SHP77 (cell line): ENCODE results near the gene LRRC4B.
A peak's percentile ranks its signal among the peaks of the same experiment; 100 is the strongest.

ENCODE experiments used
- DNase-seq, 2 experiments: peaks; one replicate each; lab custom pipeline; 2025; lab: John Stamatoyannopoulos, UW

The LRRC4B gene

DNA sequence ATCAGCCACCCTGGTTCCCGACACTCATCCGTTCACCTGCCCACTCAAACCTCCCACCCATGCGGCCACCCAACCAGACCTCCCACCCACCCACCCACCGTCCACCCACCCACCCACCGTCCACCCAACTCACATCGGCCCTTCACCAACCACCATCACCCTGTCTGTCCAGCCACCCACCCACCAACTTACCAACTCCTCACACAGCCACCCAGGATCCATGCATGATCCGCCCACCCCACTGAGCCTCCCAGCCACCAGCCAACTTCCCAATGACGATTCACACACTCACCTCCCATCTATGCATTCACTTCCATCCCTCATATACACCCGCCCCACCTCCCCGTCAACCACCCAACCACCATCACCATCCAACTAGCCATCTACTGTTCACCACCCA lies 61.5 kb downstream of the LRRC4B start:
- DNase-seq: no peak

DNA sequence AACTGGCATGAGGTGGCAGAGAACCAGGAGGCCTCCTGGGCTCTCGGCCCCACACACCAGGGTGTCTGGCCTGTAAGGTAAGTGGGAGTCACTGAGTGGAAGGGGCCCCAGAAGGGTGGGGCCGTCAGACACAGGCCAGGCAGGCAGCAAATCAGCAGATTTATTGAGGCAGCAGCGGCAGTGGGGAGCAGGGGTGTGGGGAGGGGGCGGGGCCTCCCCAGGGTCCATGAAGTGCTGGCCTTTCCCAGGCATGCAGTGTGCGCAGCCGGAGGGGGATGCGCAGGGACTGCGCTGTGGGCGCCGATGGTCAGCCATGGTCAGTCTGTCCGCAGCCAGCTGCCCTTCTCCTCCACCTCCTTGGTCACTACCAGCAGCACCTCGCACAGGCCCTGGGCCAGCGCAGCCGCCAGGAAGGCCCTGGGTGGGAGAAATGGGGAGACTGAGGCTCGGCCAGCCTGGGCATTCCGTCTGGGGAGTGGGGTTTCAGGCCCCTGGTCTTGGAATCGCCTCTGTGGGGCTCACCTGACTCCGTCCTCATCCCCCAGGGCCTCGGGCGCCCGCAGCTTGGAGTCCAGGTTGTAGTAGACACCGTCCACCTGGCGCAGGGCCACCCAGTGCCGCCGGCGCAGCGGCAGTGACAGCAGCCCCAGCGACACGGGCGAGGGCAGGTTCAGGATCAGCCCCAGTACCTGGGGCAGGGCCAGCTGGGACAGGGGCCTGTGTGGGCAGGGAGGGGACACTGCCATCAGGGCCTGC lies 62.2 kb downstream of the LRRC4B start:
- DNase-seq: no peak

DNA sequence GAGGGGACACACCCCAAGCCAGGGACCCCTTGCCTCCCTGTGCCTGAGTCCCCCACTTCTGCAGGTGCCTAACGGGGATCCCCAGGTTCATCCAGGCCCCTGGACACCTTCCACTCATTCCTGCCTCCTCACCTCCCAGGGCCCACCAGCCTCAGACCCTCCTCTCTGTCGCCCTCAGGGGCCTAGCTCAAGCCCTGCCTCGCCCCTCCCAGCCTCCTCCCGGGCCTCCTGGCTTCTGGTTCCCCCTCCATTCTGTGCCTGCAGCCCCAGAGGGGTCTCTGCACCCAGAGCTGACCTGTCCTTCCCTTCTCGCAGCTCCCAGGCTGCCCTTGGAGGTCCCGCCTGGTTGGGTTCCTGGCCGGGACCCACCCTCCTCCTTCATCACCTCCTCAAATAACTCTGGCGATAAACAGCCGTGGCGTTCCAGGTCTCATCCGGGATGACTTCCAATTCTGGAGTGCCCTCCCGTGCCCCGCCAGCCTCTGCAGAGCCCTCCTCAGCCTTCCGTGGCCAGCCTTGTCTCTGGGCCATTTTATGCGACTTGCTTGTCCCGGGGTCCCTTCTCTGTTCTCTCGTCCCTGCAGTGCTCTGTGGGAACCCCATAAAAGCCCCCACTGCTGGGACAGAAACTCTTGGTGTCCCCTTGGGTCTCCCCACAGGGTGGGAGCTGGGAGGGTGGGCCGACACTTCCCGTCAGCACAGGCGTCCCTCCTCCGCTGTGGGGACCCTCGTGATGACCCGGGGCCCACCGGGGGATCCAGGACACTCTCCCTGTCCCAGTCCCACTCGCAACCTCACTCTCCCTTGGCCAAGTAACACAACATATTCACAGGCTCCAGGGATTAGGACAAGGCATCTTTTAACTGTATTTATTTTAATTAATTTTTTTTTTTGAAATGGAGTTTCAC lies 66.4 kb downstream of the LRRC4B start:
- DNase-seq: no peak

DNA sequence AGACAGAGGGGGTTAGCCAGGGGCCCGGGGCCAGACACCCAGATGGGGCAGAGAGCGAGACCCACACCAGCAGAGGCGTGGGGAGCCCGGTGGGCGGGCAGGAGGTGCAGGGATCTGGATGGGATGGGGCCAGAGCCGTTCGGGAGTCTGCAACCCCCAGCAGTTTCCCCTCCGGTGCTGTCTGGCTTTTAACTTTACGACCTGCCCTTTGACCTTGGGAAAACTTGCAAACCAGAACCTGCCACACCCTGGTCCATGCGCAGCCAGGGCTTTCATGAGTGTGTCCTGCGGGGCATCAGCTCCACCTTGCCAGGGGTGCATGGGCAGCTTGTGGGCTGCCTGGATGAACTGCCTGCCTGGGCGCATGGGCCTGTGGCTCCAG lies 67.1 kb downstream of the LRRC4B start:
- DNase-seq: no peak

DNA sequence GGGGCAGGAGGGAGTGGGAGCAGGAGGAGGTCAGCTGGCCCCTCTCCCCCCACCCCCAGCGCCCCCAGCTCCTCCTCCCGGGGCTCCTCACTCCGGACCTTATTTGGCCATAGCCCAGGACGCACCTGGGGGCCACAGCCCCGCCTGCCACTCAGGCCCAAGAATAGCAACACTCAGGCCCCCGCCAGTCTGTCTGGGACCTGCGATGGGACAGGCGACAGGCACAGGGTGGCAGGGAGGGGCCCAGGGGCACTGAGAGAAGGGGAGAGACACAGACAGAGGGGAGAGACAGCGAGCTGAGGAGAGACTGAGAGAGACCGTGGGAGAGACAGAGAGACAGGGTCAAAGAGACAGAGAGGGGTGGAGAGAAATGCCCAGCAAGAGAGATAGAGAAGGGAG lies 67.5 kb downstream of the LRRC4B start:
- DNase-seq: no peak

DNA sequence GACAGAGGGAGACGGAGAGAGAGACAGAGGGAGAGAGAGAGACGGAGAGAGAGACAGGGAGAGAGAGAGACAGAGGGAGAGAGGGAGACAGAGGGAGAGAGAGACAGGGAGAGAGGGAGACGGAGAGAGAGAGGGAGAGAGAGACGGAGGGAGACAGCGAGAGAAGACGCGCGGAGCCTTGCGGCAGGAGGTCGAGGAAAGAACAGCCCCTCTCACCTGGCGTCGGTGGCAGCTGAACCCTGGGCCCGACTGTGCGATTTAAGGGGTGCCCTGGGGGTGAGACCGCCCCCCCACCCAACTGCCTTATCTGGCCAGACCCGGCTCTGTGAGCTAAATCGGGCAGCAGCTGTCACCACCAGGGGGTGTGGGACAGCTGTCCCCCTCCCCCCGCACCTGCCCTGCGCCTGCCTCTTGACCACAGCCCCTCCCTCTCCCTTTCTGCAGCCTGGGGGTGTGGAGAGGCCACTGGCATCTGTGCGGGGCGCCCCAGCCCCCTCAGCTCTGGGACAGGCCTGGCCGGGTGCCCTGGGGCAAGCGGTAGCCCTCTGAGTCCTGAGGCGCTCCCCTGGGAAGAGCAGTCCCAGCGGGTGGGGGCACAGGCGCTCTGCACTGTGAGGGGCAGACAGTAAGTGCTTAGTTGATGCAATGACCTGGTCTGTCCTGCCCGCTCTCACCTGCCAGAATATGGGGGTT lies 68.0 kb downstream of the LRRC4B start:
- DNase-seq: peak; percentile 27 to 58

DNA sequence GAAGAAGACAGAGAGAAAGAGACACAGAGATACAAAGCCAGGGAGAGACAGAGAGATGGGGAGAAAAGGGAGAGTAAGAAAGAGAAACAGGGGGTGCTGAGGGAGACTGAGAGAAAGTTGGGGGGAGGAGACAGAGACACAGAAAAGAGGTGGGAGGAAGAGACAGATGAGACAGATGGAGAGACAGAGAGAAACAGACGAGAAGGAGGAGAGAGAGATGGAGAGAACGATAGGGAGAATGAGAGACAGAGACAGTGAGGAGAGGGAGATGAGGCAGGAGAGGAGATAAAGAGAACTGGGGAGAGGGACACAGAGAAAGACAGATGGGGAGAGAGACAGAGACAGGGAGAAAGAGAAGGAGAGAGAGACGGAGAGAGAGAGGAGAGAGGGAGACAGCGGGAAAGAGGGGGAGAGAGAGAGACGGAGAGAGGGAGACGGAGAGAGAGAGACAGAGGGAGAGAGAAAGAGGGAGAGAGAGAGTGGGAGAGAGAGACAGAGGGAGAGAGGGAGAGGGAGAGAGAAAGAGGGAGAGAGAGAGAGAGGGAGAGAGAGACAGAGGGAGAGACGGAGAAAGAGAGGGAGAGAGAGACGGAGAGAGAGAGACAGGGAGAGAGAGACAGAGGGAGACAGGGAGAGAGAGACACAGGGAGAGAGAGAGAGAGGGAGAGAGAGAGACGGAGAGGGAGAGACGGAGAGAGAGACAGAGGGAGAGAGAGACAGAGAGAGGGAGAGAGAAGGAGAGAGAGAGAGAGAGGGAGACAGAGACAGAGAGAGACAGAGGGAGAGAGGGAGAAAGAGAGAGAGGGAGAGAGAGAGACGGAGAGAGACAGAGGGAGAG lies 69.8 kb downstream of the LRRC4B start:
- DNase-seq: no peak

DNA sequence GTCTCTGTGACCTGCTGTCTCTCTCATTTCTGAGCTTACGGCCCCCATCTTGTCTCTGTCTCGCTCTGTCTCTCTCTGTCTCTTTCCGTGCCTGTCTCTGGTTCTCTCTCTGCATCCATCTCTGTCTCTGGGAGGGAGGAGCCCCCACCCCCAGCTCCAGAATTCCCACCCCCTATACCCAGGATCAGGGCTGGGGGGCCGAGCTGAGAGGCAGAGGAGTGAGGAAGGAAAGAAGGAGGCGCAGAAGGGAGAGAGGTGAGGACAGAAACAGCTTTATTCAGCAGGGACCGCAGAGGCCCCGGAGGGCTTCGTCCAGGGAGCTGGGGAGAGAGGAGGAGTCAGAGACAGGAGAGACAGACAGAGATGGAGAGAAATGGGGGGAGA lies 71.2 kb downstream of the LRRC4B start:
- DNase-seq: no peak

DNA sequence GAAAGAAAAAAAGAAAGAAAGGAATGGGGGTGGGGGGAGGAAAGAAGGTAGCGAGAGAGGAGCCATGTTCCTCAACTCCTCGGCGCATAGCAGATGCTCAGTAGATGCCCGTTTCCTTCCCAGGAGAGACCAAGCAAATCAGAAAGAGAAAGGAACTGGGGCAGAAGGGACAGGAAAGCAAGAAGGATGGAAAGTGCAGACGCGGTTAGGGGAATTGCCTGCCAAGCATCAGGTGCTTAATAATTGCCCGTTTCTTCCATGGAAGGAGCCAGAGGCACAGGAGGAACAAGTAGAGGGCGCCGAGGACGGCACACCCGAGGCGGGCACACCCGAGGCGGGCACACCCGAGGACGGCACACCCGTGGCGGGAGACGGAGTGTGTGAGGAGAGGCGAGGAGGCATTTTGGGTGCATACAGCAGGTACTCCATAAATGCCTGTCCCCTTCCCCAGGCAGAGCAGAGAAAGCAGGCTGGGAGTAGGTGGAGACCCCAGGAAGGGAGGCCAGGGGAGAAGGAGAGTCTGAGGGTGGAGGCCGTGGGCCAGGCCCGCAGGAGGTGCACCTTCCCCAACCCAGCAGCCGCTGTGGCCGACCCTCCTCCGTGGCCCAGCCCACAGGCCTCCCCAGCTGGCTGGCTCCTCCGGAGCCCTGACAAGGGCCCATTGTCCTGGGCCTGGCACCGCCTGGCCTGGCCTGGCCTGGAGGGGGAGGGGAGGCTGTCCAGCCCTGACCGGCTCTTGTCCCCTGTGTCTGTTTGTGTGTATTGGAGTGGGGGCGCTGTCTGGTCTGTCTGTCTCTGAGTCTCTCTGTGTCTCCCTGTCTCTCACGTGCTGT lies 71.8 kb downstream of the LRRC4B start:
- DNase-seq: no peak

DNA sequence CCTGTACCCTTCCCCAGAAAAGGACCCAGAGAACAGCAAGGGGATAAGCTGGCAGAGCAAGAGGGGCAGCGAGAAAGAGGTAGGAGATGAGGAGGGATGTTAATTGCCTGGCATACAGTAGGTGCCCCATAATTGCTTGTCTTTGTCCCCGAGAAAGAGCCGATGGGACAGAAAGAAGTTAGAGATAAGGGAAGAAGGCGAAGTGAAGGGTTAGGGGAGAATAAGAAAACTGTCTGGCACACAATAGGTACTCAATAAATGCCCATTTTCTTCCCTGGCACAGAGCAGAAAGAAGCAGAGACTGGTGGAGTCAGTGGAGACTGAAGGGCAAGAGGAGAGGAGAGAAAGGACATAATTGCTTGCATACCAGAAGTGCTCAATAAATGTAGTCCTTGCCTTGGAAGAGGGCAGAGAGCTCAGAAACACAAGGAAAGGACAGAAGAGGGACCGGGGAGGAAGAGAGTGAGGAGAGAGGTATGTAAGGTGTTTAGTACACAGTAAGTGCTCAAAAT lies 73.2 kb downstream of the LRRC4B start:
- no peak for DNase-seq

DNA sequence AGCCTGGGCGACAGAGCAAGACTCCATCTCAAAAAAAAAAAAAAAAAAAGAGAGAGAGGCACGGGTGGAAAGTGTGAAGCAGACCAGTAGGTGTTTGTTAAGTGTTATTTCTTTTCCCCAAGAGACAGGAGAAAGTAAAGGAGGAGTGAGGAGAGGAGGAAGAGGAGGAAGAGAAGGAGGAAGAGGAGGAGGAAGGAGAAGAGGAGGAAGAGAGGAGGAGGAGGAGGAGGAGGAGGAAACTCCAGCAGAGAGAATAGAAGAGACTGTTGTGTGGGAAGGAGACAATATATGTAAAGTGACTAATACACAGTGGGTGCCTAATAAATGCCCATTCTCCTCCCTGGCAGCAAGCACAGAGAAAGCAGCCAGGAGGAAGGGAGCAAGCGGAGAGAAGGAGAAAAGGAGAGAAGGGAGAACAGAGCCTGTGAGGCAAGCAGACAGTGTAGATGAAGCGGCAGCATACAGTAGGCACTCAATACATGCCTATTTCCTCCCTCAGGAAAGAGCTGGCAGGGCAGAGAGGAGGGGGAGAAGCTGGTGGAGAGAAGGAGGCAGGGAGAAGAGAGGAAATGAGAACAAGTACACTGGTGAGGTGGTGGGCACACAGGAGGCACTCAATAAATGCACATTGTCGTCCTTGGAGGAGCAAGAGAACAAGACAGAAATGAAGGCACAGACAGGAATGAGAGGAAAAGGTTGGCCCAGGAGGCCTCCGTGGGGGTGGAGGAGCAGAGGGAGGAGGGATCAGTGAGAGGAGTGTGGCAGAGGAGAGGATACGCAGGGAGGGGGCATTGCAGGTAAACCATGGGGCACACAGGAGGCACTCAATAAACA lies 73.8 kb downstream of the LRRC4B start:
- DNase-seq: no peak

DNA sequence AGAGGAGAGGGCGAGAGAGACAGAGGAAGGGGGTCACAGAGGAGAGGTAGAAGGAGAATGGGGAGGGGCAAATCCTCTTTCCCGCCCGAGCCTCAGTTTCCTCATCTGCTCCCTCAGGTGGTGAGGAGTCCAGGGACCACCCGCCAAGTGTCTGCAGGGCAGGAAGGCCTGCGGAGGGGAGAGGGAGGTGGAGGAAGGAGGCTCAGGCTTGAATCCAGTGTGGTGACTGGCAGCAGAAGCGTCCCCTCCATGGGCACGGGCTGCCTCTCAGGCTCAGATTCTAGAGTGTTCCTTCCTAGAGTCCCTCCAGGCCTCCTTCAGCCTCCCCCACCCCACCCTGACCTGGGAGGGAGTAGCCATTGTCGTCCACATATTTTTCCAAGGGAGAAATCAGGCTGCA lies 75.1 kb downstream of the LRRC4B start:
- no peak for DNase-seq

DNA sequence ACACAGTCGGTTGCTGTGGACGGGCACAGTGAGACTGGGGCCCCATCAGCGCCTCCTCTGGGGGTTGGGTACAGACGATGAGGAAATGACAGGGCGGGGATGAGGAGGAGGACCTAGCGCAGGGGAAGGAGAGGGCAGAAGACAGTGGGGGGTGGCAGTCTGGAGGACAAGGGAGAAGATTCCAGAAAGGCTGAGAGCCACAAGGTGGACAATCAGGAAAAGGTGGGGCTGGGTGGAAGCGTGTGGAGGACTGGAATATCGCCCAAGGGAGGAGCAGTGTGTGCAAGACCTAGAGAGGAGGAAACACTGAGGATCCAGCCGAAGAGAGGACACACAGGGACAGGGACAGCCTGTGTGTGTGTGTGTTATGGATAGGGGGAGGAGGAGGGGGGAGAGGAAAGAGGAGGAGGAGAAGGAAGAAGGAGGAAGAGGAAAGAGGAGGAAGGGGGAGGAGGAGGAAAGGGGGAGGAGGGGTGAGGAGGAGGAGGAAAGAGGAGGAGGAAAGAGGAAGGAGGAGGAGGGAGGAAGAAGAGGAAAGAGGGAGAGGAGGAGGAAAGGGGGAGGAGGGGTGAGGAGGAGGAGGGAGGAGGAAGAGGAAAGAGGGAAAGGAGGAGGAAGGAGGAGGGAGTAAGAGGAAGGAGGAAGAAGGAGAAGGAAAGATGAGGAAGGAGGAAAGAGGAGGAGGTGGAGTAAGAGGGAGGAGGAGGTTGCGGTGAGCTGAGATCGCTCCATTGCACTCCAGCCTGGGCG lies 75.8 kb downstream of the LRRC4B start:
- DNase-seq: no peak

DNA sequence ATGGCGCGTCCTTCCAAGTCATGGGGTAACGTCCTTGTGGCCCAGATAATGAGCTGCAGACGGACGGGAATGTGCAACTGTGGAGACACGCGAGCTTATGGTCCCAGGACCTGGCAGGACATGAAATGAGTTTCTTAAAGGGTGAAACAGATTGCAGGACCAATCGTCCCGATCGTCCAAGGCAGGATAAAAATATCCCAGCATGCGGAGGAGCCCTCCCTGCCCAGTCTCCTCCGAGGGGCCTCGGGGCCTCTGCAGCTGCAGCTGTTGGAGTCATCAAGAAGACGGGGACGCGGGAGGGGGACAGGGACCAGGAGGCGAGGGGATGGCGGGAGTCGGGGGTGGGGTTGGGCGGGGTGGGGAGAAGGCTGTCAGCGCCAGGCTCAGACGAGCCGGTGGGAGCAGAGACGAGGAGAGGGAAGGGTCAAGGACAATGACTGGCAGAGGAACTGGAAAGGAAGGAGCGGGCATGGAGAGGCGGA lies 77.2 kb downstream of the LRRC4B start:
- DNase-seq: no peak

DNA sequence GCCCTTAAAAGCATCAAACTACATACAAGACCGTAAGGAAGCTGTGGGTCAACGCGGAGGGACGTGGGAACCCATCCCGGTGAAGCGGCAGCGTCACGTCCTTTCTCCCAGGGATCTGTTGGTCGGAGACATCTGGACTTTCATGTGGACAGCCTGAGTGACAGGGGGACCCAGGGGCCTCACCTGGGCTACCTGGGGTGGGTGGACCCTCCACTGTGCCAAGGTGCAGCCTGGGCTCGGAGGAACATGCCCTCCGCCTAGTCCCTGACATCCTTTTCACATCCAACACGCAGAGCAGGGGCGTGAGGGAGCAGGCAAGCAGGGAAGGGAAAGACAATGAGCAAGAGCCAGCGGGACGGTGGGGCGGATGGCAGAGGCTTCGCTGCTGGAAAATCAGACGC lies 77.8 kb downstream of the LRRC4B start:
- no peak for DNase-seq

DNA sequence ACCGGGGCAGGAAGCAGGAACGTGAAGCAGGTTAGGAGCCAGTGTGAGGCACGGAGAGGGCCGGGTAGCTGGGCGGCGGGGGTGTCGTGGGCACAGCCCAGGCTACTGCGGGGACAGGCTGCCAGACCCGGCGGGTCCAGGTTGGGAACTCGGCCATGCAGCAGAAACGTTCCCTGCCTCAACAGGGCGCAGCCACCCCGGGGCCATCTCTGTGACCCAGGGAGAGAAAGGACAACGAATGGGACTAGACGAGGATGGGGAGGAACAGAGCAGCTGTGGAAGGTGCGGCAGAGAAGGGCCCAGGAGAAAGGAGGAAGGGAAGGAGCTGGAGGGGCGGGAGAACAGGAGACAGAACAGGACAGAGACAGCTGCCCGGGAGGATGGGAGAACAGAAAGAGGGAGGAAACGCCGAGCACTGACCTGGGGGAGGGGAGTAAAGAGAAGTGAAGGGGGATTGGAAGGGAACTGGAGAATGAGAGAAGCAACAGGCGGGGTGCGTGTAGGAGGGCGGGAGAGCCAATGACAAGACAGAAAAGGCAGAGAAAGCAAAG lies 78.7 kb downstream of the LRRC4B start:
- DNase-seq: no peak

DNA sequence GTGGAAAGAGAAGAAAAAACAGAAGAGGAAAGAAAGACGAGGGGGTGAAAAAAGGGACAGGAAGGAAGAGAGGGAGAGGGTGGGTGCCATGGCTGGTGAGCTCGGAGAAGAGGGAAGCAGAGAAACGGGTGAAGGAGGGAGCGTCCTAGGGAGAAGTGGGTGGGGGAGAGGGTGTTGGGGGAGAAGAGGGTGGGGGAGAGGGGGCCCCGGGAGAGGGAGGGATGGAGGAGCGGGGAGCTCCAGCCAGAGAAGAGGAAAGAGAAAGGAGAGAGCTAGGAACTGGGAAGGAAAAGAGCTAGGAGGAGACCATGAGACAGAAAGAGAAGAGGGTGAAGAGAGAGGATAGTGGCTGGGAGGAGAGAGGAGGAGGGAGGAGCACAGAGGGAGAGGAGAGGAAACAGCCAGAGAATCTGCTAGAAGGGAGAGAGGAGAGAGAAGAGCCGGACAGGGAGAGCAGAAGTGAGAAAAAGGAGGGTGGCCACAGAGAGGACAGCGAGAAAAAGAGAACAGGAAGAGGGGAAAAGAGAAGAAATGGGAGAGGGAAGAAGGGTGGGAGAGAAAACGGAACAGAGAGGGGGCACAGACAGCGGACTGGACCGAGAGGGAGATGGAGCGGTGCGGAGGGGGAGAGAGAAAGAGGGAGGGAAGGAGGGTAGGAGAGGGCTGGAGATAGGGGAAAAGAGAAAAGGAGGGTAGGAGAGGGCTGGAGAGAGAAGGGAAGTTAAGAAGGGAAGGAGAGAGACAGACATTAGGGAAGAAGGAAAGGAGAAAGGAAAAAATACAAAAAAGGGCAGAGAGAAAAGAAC lies 79.6 kb downstream of the LRRC4B start:
- no peak for DNase-seq
